AG09309 (cell line): Measurements from ENCODE around the gene KDM4C.

Experiments
- DNase-seq: peaks from one replicate; pipeline ENCODE4 v3.0.0-alpha.2; 2010; ENCODE audit warnings: low read depth
- H3K4me3 ChIP-seq: 2 replicates; pipeline ENCODE4 v1.5.1; 2011; ENCODE audit warnings: mild to moderate bottlenecking, low read depth, low read length, moderate library complexity; ENCODE audit not compliant: control insufficient read depth
- CTCF ChIP-seq: IDR thresholded peaks from 2 replicates; pipeline ENCODE4 v1.5.1; 2011; ENCODE audit warnings: mild to moderate bottlenecking, low read depth, low read length, inconsistent platforms; ENCODE audit not compliant: insufficient read depth, control insufficient read depth; ENCODE audit errors: missing control alignments

Gene KDM4C

GRCh38 chr9:6870650-6871477, 113.1 kb downstream of the KDM4C start:
- no peak overlapping the region for H3K4me3 ChIP-seq
- no peak for TF ChIP-seq CTCF
- no peak for DNase-seq

GRCh38 chr9:6873857-6874256, 116.1 kb downstream of the KDM4C start:
- TF ChIP-seq CTCF: no peak
- peak; percentile 5 for DNase-seq
- H3K4me3 ChIP-seq: no peak overlapping the region

DNA sequence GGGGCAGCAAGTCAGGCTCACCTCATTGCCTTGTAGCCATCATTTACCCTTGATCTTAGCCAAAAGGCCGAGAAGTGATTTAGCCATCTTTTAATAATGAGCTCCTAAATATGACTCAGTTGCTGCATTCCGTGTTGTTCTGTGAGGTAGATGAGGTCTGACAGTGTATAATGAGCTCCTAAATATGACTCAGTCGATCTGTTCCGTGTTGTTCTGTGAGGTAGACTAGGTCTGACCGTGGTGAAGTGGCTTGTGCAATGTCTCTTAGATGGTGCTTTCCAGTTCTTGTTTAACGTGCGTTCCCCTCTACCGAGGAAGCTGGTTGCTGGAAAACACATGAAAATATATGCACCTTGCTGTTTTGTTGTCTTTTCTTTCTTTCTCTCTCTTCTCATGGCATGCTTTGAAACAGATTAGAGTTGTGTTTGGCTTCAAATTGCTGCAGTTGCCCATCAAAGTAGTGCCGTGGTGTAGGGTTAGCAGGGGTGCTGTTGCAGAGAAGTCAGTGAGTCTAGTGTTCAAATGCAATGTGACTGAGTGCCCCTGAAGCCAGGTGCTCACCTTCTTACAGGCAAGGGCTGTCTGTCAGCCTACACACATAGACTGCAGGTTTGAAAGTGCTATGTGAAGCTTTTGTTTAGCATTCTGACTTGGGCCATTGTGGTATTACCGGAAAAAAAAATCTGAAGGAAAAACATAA, 118.6 kb downstream of the KDM4C start:
- TF ChIP-seq CTCF: no peak
- H3K4me3 ChIP-seq: no peak overlapping the region
- DNase-seq: no peak

GRCh38 chr9:6877671-6878161, 119.9 kb downstream of the KDM4C start:
- H3K4me3 ChIP-seq: no peak overlapping the region
- no peak for TF ChIP-seq CTCF
- peak; percentile 13 for DNase-seq

DNA sequence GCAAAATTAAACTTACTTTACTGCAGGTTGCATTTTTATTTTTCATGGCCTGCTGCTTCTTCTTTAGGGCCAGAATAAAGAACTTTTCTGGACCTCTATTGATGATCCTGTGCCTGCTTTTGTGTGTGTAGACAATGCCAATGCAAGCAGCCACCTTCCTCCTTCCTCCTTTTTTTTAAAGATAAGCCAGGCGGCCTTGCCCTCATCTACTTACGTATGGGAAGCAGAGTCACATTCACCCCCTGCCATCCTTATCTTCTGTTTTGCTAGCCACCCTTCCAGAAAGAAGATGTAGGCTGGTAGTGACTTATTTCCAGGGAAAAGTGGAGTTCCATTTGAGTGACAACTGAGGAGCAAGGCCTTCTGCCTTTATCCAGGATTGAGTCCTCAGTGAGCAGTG, 122.9 kb downstream of the KDM4C start:
- H3K4me3 ChIP-seq: no peak overlapping the region
- no peak for DNase-seq
- TF ChIP-seq CTCF: no peak

DNA sequence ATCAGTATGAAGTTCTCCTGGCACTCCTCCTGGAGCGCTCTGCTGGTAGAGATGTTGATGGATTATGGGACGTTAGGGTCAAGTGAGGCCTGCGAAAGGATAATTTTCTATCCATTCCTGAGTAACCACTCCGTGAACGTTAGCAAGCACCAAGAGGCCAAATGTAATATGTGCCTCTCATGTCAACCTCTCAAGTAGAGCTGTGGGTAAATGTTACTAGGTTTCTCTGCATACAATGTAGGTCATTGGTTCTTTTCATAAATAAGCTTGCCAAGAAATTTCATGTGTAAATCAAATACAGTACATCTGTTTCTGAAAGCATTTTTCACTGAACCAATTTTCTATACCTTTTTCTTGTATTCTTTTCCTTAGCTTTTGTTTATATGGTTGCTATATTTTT, 126.3 kb downstream of the KDM4C start:
- H3K4me3 ChIP-seq: no peak overlapping the region
- no peak for DNase-seq
- no peak for TF ChIP-seq CTCF
